HepG2 (cell line): ENCODE data around the gene C1QTNF6. TPM values are rescaled to one million over a fixed set of nuclear protein-coding genes. Genes with fewer than 3 reads are reported as not detected.

ENCODE experiments used
- ATAC-seq: fragments of 200-7000 bp; cut with Tn5 transposase; 3 replicates; pipeline ENCODE4 v1.9.1; 2020; ENCODE audit warnings: mild to moderate bottlenecking, moderate library complexity
- BruUV-seq: library from RNA; stranded (reverse); fragments of 400-500 nt; replicated peaks from 2 replicates; lab custom pipeline; 2021; lab: Mats Ljungman, UMichigan
- CTCF ChIA-PET: fragments of 300-600 bp; formaldehyde crosslinking; extraction: SDS; loops from one replicate; lab custom pipeline; 2021; ENCODE audit warnings: low total read pairs, inconsistent platforms, low intra/inter-chr PET ratio; lab: Yijun Ruan, JAX
- POLR2A ChIA-PET: fragments of 350-600 bp; sonication (Branson Sonifier 250); formaldehyde crosslinking; loops from one replicate; lab custom pipeline; 2020; ENCODE audit warnings: antibody characterized with exemption, inconsistent platforms; lab: Yijun Ruan, JAX
- DNase-seq: peaks from one replicate; pipeline ENCODE4 v3.0.0-alpha.2; 2015; ENCODE audit warnings: low spot score
- FAIRE-seq: peaks from 3 replicates; lab custom pipeline; 2011; peaks lifted over from hg19 to GRCh38; lab: Jason Lieb, UNC
- H2AFZ ChIP-seq: one replicate; pipeline ENCODE4 v1.6.1; 2011; ENCODE audit warnings: low read length, inconsistent platforms
- H3K27ac ChIP-seq: fragments of 300-600 bp; 3 replicates; pipeline ENCODE4 v1.8.0; 2011; ENCODE audit warnings: mixed run types, mild to moderate bottlenecking, mixed read lengths, low read length, inconsistent platforms; ENCODE audit not compliant: insufficient read depth; ENCODE audit errors: extremely low read length
- H3K27me3 ChIP-seq, 2 experiments: fragments of 200-600 bp in 1 of 2; 2 replicates in 1 of 2; 3 replicates in 1 of 2; pipeline versions ENCODE4 v1.6.0 to v1.8.0; 2011; ENCODE audit warnings: low read length in 2 of 2, mild to moderate bottlenecking in 2 of 2, moderate library complexity in 2 of 2, inconsistent platforms in 1 of 2; ENCODE audit not compliant: insufficient read depth in 2 of 2, control insufficient read depth in 1 of 2
- H3K36me3 ChIP-seq, 2 experiments: fragments of 200-600 bp in 1 of 2; replicated peaks in 1 of 2; 2 replicates in 1 of 2; 3 replicates in 1 of 2; pipeline versions ENCODE4 v1.5.1 to v1.8.0; 2011; ENCODE audit warnings: low read length in 2 of 2, inconsistent platforms in 1 of 2; ENCODE audit not compliant: insufficient read depth in 2 of 2, control insufficient read depth in 1 of 2
- H3K4me1 ChIP-seq: 2 replicates; pipeline ENCODE4 v1.5.1; 2012; ENCODE audit warnings: low read length, inconsistent platforms; ENCODE audit not compliant: insufficient read depth
- H3K4me2 ChIP-seq: 2 replicates; pipeline ENCODE4 v1.6.0; 2011; ENCODE audit warnings: low read depth, low read length, inconsistent platforms
- H3K4me3 ChIP-seq, 3 experiments: fragments of 200-600 bp in 1 of 3; sonication (generic), shearing (Covaris generic) in 1 of 3; replicated peaks in 1 of 3; 2 replicates each; pipeline ENCODE4 v1.5.1; 2011 to 2016; ENCODE audit warnings: low read length in 3 of 3, inconsistent platforms in 2 of 3, low read depth in 2 of 3, mild to moderate bottlenecking in 2 of 3, control low read depth in 1 of 3, mixed read lengths in 1 of 3; ENCODE audit not compliant: insufficient read depth in 1 of 3
- H3K79me2 ChIP-seq: one replicate; pipeline ENCODE4 v1.6.1; 2011; ENCODE audit warnings: low read length, inconsistent platforms; ENCODE audit not compliant: insufficient read depth
- H3K9ac ChIP-seq: 2 replicates; pipeline ENCODE4 v1.6.0; 2011; ENCODE audit warnings: mild to moderate bottlenecking, low read depth, low read length, inconsistent platforms; ENCODE audit not compliant: insufficient read depth
- H3K9me3 ChIP-seq: 2 replicates; pipeline ENCODE4 v1.5.1; 2012; ENCODE audit warnings: mild to moderate bottlenecking, low read length
- H4K20me1 ChIP-seq: 2 replicates; pipeline ENCODE4 v1.6.0; 2011; ENCODE audit warnings: inconsistent platforms, mild to moderate bottlenecking, low read length, moderate library complexity; ENCODE audit not compliant: insufficient read depth
- HNRNPL ChIP-seq: fragments of 200-400 bp; formaldehyde crosslinking; IDR thresholded peaks from 2 replicates; pipeline ENCODE4 v1.6.1; 2017; ENCODE audit warnings: mild to moderate bottlenecking, low read depth, low read length
- PLRG1 ChIP-seq: fragments of 450-650 bp; conservative IDR thresholded peaks from 2 replicates; pipeline ENCODE4 v1.6.1; 2016
- SIX4 ChIP-seq: sonication (generic); formaldehyde crosslinking; IDR thresholded peaks from 2 replicates; pipeline ENCODE4 v1.4.0; 2020; ENCODE audit warnings: missing genetic modification reagents
- ZNF253 ChIP-seq: sonication (generic); formaldehyde crosslinking; IDR thresholded peaks from 2 replicates; pipeline ENCODE4 v1.8.0; 2022; ENCODE audit warnings: mild to moderate bottlenecking, missing genetic modification reagents, borderline replicate concordance
- ZNF431 ChIP-seq: sonication (generic); formaldehyde crosslinking; IDR thresholded peaks from 2 replicates; pipeline ENCODE4 v1.9.0; 2022; ENCODE audit warnings: missing genetic modification reagents, low read depth, mild to moderate bottlenecking, borderline replicate concordance
- ZNF629 ChIP-seq: sonication (generic); formaldehyde crosslinking; conservative IDR thresholded peaks from 2 replicates; pipeline ENCODE4 v1.5.0; 2020; ENCODE audit warnings: missing genetic modification reagents
- WGBS: methylation state at CpG from one replicate; pipeline ENCODE4 v1.1.6; 2017; ENCODE audit warnings: low lambda C conversion rate; 5-methylcytosine and 5-hydroxymethylcytosine counted together
- in situ Hi-C: cut with HindIII; loops from 2 replicates; pipeline ENCODE4 v1.10.0; 2017; ENCODE audit warnings: low pct_unique_long_range_greater_than_20kb; ENCODE audit not compliant: extremely low pct_ligation_motif_present
- intact Hi-C: fragments of 100-400 bp; cut with micrococcal nuclease; formaldehyde crosslinking; loops from one replicate; pipeline ENCODE4 v1.10.0; 2022; ENCODE audit not compliant: unreplicated experiment
- polyA plus RNA-seq, 8 experiments: library from polyadenylated mRNA; depleted of rRNA in 3 of 8; stranded (reverse) in 7 of 8; unstranded in 1 of 8; fragments of >200 nt; fragmentation: Illumina TruSeq in 4 of 8; extraction: Trizol in 4 of 8; gene quantifications; 2 replicates each; pipeline versions ENCODE4 v1.2.1 to v1.2.3, GENCODE V29; 2011 to 2016; ENCODE audit warnings: low read depth in 4 of 8, missing spikeins in 1 of 8, mixed read lengths in 1 of 8; ENCODE audit not compliant: insufficient read depth in 1 of 8
- total RNA-seq, 5 experiments: library from RNA; depleted of rRNA; stranded (reverse); fragments of >200 nt; fragmentation: Illumina TruSeq; extraction: Trizol; gene quantifications; 2 replicates each; pipeline ENCODE4 v1.2.3, GENCODE V29; 2016; ENCODE audit warnings: low read depth in 1 of 5
- TF ChIP-seq, protein P1 (sequence below): IDR thresholded peaks from 2 replicates; pipeline ENCODE4 v1.6.1; 2016; ENCODE audit warnings: low read depth, control low read depth
- TF ChIP-seq, protein P2 (sequence below): sonication (generic); formaldehyde crosslinking; IDR thresholded peaks from 2 replicates; pipeline ENCODE4 v1.4.0; 2020; ENCODE audit warnings: missing genetic modification reagents

C1QTNF6 gene
- total and polyA plus RNA-seq, 2 of the 13 experiments (the other 11 are each of a cell fraction or from before 2014, with no cell fraction given), result 2.7 to 6.9 TPM

DNA sequence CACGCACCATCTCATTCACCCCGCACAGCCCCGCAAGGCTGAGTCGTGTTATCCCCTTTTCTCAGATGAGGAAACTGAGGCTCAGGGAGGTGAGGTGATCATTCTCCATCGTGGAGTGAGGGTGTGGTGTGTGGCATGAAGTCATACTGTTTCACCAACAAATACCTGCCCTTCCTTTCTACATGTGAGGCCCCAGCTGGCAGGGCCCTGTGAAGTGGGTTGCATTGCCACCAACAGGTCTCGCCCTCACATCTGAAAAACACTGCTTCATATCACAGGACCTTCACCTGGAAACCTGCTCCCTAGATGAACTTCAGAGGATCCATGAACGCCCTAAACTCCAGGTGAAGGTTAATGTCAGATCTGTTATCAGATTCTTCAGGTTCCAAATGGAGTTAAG lies 19.9 kb upstream of the C1QTNF6 start:
- FAIRE-seq, result no peak
- CTCF ChIA-PET, result no interaction called here
- no peak overlapping the region for H3K27ac ChIP-seq
- H3K4me1 ChIP-seq, result peaks cover 24% of the 10 kb centered on the region
- peaks cover 0 to 12% of the 10 kb centered on the region in 2 experiments; a peak in 3 of 5 replicates for H3K27me3 ChIP-seq
- 60% methylated on average over 5 of the region's 7 CpGs for WGBS
- intact Hi-C loops, result no loop called here
- H3K4me2 ChIP-seq, result no peak overlapping the region
- no TSS peak for BruUV-seq
- H3K9ac ChIP-seq, result no peak overlapping the region
- H3K9me3 ChIP-seq, result no peaks in the 10 kb centered on the region
- ATAC-seq, result no peak
- H2AFZ ChIP-seq, result no peak overlapping the region
- no peaks in the 10 kb centered on the region for H4K20me1 ChIP-seq
- DNase-seq, result no peak
- no peaks in the 10 kb centered on the region for H3K79me2 ChIP-seq
- TF ChIP-seq ZNF253 (no peak), ZNF629 (CRISPR knock-in tag) (0 out of 2 replicates have a peak, but pooled peaks have one; percentile 30)
- TF ChIP-seq, all 625 proteins: peak for 1
- in situ Hi-C loops, result no loop called here
- POLR2A ChIA-PET, result no interaction called here
- Histone ChIP-seq H3K36me3 (no peaks in the 10 kb centered on the region), H3K4me3 (no peak overlapping the region)

DNA sequence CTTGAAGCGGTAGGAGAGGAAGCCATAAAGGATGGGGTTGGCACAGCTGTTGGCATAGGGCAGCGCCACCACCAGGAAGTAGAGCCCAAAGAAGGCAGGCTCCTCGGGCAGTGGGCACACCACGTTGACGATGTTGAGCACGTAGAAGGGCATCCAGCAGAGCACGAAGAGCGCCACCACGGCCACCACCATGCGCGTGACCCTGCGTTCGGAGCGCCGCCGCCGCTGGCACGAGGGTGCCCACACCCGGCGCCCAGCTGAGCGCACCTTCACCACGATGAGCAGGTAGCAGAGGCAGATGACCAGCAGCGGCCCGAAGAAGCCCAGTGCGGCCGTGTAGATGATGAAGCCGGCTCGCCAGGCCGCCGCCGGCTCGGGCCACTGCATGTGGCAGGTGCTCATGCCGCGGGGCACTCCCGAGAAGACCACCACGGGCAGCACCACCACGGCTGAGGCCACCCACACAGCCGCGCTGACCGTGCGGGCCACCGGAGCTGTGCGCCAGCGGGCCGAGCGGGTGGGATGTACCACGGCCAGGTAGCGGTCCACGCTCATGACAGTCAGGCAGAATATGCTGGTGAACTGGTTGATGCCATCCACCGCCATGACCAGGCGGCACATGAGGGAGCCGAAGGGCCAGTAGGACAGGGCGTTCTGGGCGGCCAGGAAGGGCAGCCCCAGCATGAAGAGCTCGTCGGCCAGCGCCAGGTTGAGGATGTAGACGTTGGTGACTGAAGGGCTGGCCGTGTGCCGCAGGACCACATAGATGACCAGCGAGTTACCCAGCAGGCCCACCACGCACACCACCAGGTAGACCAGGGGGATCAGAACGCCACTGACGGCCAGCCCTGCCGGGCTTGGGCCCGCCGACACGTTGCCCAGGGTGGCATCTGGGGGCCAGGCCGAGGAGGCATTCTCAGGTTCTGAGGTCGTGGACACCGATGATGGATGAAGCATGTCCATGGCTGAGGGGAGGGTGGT lies 19.1 kb upstream of the C1QTNF6 start:
- no peak for ATAC-seq
- POLR2A ChIA-PET, result no interaction called here
- 82% methylated on average over 17 of the region's 71 CpGs for WGBS
- no peak overlapping the region for H3K27ac ChIP-seq
- no peaks in the 10 kb centered on the region for H3K36me3 ChIP-seq
- H3K79me2 ChIP-seq, result no peaks in the 10 kb centered on the region
- H3K4me2 ChIP-seq, result no peak overlapping the region
- H2AFZ ChIP-seq, result no peak overlapping the region
- peaks cover 0 to 12% of the 10 kb centered on the region in 2 experiments; a peak in 3 of 5 replicates for H3K27me3 ChIP-seq
- in situ Hi-C loops, result no loop called here
- TF ChIP-seq, protein P1, sequence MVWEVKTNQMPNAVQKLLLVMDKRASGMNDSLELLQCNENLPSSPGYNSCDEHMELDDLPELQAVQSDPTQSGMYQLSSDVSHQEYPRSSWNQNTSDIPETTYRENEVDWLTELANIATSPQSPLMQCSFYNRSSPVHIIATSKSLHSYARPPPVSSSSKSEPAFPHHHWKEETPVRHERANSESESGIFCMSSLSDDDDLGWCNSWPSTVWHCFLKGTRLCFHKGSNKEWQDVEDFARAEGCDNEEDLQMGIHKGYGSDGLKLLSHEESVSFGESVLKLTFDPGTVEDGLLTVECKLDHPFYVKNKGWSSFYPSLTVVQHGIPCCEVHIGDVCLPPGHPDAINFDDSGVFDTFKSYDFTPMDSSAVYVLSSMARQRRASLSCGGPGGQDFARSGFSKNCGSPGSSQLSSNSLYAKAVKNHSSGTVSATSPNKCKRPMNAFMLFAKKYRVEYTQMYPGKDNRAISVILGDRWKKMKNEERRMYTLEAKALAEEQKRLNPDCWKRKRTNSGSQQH (CRISPR knock-in tag), result no peak
- TF ChIP-seq SIX4 (CRISPR knock-in tag) (no peak), ZNF431 (CRISPR knock-in tag) (no peak), HNRNPL (peak; percentile 53; the same call in 1 of the 2 replicates), PLRG1 (no peak)
- TF ChIP-seq, protein P2, sequence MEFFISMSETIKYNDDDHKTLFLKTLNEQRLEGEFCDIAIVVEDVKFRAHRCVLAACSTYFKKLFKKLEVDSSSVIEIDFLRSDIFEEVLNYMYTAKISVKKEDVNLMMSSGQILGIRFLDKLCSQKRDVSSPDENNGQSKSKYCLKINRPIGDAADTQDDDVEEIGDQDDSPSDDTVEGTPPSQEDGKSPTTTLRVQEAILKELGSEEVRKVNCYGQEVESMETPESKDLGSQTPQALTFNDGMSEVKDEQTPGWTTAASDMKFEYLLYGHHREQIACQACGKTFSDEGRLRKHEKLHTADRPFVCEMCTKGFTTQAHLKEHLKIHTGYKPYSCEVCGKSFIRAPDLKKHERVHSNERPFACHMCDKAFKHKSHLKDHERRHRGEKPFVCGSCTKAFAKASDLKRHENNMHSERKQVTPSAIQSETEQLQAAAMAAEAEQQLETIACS (CRISPR knock-in tag), result no peak
- TF ChIP-seq, all 625 proteins: peak for 1
- DNase-seq (no peak), FAIRE-seq (no peak)
- Histone ChIP-seq H3K4me1 (peaks cover 16% of the 10 kb centered on the region), H3K9me3 (no peaks in the 10 kb centered on the region), H3K4me3 (no peak overlapping the region), H4K20me1 (no peaks in the 10 kb centered on the region), H3K9ac (no peak overlapping the region)
- intact Hi-C loops, result no loop called here
- no TSS peak for BruUV-seq
- CTCF ChIA-PET, result no interaction called here
